GM15510 (cell line): ENCODE results near the gene ATP1A4.

Source experiments
- POLR2A ChIP-seq: IDR thresholded peaks from 3 replicates; pipeline ENCODE4 v1.6.1; 2011; ENCODE audit warnings: borderline replicate concordance; ENCODE audit not compliant: insufficient read length; ENCODE audit errors: extremely low read depth

Gene ATP1A4

DNA sequence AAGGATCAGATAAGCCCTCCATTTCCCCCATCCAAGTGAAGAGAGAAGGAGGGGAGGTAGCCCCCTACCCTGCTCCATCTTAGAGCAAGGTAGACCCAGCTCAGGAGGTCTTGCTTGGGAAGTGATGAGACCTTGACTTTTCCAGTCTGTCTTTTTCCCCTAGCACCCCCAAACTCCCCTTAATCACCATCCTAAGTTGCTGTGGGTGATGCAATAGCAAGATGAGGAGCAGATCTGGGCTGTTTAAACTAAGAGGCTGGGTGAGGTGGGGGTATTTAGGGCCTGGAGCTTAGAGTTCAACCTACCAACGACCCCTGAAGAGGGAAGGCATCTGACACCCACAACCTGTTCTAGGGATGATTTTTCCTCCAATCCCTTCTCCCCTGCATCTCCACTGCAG lies 34.1 kb upstream of the ATP1A4 start:
- TF ChIP-seq POLR2A: no peak

DNA sequence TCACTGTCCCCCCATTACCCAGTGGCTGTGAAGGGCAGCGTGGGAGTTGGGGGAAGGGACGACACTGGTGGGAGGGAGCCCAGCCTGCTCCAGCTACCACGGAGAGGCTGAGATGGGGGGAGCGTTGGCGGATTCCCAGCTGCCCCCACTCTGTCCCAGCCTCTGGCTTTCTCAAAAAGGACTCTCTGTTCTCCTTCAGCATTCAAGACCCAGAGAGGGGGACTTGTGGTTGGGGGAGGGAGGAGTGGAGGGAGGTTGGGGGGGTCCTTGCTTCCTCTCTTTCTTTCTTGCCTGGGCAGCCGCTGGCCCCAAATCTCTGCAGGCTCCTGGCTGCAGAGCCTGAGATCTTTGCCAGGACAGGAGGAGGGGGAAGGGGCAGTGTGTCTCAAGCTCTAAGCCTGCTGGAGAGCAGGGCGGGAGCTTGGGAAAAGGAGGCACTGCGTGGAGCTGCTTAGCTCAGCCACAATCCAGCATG lies 33.7 kb upstream of the ATP1A4 start:
- no peak for TF ChIP-seq POLR2A

DNA sequence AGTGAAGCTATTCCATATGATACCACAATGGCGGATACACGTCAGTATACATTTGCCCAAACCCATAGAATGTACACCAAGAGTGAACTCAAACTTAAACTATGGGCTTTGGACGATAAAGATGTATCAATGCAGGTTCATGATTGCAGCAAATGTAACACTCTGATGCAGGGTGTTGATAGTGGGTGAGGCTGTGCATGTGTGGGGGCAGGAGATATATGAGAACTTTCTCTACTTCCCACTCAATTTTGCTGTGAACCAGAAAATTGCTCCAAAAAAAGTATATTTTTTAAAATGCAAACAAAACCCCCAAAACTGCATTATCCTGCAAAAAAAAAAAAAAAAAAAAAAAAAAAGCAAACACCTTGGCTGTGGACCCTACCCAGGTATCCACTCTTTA lies 32.5 kb upstream of the ATP1A4 start:
- TF ChIP-seq POLR2A: no peak

DNA sequence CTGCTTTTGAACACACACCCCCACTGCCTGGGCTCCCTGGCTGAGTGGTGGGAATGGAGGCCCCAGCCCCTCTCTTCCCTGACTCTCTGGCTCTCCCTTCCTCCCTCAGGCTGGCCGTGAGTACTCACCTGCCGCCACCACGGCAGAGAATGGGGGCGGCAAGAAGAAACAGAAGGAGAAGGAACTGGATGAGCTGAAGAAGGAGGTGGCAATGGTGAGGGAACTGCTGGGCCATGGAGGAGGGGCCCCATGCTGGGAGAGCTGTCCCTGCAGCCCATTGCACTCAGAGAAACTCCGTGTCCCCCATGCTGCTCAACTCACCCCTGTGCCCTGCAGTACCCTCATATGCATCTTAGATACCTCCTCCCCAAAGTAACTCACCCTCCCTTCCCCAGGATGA lies 30.6 kb upstream of the ATP1A4 start:
- no peak for TF ChIP-seq POLR2A

DNA sequence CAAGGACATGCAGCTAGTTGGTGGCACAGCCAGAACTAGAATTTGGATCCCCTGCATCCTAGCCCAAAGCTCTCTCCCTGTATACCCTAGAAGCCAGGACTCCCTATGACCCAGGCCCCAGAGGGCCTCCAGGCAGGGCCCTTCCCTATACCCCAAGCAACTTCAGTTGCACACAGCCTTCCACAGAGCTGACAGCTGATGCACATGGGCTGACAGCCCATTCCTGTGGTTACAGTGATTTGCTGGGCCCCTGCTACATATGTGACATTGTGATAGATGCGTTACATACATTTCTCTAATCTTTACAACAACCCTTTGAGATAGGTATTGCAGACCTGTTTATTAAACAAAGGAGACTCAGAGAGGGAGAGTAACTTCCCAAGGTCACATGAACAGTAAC lies 30.0 kb upstream of the ATP1A4 start:
- no peak for TF ChIP-seq POLR2A

DNA sequence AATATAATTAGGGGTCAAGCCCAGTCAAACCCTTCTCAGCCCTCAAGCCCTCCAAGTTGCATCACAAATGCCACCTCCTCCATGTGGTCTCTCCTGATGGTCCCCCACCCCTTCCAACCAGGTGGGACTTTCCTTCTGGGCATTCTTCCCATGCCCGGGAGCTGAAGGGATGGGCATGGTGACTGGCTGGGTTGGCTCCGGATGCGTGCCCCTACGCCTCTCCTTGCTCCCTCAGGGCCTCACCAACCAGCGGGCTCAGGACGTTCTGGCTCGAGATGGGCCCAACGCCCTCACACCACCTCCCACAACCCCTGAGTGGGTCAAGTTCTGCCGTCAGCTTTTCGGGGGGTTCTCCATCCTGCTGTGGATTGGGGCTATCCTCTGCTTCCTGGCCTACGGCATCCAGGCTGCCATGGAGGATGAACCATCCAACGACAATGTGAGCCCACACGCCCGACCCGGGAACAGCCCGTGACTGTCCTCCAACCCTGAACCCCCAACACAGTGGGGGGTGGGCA lies 28.4 kb upstream of the ATP1A4 start:
- no peak for TF ChIP-seq POLR2A

DNA sequence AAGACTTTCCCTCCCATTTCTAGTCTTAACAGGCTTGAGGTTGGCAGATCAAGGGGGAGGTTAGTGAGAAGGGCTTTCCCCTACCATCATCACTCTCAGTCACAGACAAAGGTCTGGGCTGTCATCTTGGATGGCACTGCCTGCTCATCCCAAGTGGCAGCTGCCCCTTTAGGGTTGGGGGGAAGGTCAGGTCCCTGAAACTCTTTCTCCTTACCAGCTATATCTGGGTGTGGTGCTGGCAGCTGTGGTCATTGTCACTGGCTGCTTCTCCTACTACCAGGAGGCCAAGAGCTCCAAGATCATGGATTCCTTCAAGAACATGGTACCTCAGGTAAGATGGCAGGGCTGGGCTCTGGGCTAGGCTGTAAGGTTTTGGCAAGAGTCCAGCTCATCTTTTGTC lies 27.7 kb upstream of the ATP1A4 start:
- no peak for TF ChIP-seq POLR2A

DNA sequence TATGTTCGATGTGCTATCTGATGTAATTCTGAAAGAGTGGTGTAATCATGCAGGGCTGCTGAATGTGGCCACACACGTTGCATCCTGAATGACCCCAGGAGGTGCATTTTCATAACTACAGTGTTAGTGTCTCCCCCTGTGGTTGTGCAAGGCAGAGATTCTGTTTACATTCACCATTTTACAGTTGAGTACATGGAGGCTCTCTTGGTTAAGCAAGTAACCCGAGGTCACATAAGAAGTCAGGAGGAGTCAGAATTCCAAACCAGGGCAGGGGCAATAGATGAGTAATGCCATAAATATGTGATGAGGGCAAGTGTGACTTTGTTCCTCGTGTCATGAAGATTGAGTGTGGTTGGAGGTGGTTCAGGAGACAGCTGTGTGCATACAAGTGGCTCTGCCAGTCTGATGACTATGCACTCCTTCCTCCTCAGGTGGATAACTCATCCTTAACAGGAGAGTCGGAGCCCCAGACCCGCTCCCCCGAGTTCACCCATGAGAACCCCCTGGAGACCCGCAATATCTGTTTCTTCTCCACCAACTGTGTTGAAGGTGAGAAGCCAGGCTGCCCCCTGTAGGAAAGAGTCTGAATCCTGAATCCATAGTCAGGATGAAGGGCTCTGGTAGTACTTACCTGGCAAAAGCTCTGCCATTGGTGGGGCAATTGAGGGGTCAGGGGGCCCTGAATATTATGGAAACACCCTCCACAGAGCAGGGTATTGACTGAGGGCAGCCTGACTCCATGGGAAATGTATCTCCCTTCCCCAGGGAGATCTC lies 26.5 kb upstream of the ATP1A4 start:
- TF ChIP-seq POLR2A: no peak

DNA sequence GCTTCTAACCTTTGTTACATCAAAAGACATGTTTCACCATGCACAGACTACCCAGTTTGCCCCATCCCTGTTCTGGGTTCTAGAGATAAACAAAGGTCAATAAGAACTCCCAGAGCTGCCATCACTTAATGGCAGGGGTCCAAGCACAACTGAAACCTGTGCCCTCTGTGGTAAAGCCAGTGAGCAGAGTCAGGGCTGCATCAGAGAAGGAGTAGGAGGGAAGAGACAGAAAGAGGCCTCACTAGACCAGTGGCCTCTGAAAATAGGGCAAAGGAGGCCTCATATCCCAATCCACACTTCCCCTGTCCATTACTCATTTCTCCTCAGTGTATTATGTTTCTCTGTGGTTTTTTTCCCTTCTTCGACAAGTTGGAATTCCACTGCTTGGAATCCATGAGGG lies 25.7 kb upstream of the ATP1A4 start:
- no peak for TF ChIP-seq POLR2A

DNA sequence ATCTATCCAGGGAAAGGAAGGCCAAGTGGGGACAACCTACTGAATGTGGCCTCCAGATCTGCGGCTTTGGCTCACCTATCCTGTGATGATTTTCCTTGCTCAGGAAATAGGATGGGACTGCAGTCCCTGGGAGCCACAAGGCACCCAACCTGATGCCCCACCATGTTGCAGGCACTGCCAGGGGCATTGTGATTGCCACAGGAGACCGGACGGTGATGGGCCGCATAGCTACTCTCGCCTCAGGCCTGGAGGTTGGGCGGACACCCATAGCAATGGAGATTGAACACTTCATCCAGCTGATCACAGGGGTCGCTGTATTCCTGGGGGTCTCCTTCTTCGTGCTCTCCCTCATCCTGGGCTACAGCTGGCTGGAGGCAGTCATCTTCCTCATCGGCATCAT lies 24.0 kb upstream of the ATP1A4 start:
- no peak for TF ChIP-seq POLR2A

DNA sequence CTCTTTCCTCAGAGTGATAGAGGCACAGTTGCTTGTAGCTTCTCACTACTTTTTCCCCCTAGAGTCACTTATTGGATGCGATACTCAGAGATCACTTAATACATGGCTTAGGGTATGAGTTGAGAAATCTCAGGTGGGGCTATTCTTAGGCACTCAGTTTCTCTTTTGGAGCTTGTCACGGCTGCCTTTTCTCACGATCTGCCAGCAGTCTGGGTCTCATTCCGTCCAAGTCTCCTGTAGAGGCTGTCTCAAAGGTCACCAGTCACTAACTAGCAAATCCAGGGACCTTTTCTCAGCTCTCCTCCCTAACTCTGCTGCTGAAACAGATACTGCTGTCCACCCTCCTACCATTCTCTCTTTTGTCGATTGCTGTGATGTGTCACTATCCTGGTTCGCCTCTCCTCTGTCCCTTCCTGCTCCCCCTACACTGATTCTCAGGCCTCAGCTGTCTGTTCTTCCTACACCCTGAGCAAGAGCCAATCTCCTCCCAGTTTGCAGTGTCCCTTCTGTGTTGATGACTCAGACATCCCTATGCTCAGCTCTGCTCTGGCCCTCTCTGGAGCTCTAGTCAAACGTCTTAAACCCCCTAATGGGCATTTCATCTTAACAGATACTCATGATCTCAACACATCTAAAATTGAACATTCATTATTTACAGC lies 23.4 kb upstream of the ATP1A4 start:
- no peak for TF ChIP-seq POLR2A

DNA sequence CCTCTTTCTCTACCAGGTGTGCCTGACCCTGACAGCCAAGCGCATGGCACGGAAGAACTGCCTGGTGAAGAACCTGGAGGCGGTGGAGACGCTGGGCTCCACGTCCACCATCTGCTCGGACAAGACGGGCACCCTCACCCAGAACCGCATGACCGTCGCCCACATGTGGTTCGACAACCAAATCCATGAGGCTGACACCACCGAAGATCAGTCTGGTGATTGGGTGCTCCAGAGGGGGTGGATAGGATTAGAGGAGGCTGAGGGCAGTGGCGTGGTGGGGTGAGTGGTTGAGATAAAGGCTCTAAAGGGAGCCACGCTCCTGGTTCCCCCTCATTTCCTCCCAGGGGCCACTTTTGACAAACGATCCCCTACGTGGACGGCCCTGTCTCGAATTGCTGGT lies 22.8 kb upstream of the ATP1A4 start:
- TF ChIP-seq POLR2A: no peak

DNA sequence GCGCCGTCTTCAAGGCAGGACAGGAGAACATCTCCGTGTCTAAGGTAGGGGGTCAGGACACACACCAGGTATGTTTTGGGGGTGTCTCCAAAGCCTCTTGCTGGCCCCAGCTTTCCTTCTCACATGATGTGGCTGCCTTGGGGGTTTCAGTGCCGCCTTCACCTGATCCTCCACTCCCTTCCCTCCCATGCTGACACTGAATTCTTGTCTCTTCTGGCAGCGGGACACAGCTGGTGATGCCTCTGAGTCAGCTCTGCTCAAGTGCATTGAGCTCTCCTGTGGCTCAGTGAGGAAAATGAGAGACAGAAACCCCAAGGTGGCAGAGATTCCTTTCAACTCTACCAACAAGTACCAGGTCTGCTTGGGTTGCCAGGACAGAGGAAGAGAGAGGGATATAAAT lies 22.4 kb upstream of the ATP1A4 start:
- no peak for TF ChIP-seq POLR2A

DNA sequence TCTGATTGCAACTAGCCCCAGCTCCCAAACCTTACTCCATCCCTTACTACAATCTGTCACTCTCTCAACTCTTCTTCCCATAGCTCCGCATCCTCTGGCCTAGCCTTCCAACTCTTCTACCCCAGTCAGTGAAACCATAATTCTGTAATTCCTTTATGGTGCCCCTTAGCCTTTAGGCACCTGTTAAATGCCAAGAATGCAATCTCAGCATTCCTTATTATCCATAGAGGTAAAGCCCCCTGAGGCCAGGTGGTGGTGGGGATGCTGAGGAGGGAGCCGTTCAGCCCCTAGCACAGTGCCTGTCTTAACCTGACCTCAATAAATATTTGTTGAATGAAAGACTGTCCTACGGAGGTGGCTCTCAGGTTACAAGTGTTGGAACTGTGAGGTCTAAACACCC lies 21.8 kb upstream of the ATP1A4 start:
- no peak for TF ChIP-seq POLR2A

DNA sequence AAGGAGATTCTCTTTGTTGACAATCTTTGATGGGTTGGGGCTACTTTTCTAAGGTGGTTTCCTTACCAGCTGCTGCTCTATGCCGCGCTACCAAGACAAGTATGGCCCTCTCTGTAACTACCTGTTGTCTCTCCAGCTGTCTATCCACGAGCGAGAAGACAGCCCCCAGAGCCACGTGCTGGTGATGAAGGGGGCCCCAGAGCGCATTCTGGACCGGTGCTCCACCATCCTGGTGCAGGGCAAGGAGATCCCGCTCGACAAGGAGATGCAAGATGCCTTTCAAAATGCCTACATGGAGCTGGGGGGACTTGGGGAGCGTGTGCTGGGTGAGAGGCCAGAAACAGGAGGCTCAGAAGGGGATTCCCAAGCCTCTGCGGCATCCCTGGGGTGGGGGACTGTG lies 21.4 kb upstream of the ATP1A4 start:
- no peak for TF ChIP-seq POLR2A

DNA sequence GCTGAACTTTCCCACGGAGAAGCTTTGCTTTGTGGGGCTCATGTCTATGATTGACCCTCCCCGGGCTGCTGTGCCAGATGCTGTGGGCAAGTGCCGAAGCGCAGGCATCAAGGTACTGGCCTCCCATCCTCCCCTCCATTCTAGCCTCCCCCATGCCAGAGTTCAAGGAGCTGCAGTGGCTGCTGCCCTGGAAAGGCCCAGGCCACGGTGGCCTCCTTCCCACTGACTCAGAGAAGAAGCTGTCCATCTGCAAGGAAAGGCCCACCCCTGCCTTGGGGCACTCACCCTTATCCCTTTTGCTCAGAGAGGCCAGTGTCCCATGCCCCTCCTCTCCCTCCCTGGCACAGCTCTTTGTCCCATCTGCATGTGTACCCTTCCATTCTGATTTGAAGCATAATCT lies 20.9 kb upstream of the ATP1A4 start:
- no peak for TF ChIP-seq POLR2A
